ENCODE results near the gene ZNF460.
A peak's percentile ranks its signal among the peaks of the same experiment; 100 is the strongest.
"Not testable (repeated sequence)": the region's sequence is repeated elsewhere in the genome, so short reads cannot be mapped to it uniquely, and the experiment has no call there.

Gene ZNF460

DNA sequence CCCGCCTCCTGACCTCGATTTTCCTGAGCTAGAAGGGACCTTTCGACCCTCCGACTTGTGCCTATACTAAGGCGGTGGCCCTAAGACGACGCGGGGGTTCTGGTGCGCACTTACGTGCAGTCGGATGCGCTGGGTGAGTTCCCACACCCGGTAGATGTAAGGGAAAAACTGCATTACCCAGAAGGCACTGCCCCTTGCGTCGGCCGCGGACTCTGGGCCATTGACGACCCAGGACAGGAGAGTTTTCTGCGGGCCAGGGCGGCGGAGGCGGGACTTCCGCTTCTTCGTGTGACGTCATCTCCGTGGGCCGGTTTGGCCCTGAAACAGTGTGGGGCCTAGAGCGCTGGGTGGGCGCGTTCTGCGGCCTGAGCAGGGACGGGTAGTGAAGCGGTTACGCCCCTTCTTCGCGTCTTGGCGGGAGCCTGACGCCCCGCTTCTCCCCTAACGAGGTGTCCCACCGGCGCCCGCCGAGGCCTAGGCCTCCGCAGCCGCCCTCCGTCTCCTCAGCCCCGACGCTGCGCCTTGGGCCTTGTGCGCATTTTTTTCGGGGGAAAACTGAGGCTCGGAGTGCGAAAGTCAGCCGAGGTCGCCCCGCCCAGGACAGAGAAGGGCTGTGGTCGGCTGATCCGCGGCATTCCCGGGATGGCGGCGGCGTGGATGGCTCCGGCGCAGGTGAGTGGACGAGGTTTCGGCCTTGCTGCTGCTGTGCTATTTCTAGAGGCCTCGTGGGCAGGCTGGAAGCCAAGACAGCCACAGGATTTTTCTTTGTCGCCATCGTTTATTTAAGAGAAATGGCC lies at the start of gene ZNF460:
Gene ZNF460, plus strand, starts transcription at position 321 of the 797 bp plus-strand sequence. Its CDS starts 322 bp downstream, at position 643.
- peak; percentile 91 for DNase-seq (ENCODE audit: low spot score)

DNA sequence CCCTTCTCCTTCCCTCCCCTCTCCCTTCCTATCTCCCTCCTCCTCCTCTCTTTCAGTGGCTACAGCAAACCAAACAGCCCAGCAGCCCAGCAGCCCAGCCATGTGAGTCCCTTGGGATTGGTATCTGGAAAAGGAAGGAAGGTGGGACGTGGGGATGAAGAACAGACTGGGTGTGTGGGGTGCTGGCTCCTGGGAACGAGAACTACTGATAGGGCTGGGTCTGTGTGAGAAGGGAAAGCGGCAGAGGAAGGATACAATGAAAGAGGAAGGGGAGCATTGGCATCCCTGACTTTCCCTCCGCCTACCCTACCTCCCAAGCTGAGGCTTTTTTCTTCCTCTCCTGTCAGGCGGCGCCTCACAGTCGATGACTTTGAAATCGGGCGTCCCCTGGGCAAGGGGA lies 48.6 kb upstream of the ZNF460 start:
- DNase-seq (ENCODE audit: low spot score): no peak

DNA sequence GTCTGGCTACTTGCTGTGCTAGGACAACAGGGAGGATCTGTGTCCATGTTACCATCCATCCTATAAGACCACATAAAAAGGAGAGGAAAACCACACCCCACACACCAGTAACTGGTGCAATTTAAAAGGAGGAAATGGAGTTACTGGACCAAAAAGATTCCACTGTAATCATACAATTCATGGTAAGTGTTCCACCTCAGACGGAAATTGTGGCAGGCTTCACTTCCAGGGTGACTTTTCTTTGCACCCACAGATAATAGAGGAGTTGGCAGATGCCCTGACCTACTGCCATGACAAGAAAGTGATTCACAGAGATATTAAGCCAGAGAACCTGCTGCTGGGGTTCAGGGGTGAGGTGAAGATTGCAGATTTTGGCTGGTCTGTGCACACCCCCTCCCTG lies 47.1 kb upstream of the ZNF460 start:
- DNase-seq (ENCODE audit: low spot score): no peak

DNA sequence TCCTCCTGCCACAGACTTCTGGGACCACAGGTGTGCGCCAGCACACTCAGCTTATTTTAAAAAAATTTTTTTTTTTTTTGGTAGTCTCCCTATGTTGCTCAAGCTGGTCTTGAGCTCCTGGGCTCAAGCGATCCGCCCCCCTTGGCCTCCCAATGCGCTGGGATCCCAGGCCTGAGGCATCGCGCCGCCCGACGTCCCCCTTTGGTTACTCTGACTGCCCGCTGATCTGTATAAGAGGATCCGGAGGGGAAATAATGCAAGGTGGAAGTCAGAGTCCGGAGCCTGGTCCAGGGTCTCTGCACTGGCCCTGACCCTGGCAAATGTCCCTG lies 40.3 kb upstream of the ZNF460 start:
- no peak for DNase-seq (ENCODE audit: low spot score)

DNA sequence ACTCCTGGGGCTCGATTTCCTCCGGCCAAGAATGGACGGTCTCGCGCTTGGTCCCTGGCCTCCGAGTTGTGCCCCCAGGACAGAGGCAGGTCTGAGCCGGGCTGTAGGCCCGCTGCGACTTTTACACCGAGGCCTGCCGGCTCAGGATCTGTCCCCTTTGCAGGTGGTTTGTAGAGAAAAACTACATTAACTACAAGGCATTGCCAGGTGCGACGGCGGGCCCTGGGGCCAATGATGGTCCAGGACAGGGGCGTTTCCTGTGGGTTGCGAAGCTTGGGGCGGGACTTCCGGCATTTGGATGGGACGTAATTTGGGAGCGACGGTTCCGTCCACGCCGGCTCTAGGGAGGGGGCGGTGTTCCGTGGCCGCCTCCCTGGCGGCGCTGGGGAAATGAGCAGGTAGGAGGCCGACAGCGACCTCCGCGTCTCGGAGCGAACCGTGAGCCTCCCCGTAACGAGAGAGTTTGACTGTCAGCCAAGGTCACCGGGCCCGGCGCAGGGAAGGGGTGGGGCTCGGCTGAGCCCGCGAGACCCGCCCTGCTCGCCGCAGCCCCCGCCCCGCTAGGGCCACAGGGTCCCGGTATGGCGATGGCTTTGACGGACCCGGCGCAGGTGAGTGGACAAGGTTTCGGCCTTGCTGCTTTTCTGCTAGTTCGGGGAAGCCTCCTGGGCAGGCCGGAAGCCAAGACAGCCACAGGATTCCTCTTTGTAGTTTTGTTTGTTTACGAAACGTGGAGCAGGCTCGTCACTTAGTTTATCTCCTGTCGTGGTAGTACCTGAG lies 39.8 kb upstream of the ZNF460 start, which contains the start of gene ZNF805:
Gene ZNF805, plus strand, starts transcription at position 322 of the 780 bp plus-strand sequence. Its CDS starts 260 bp downstream, at position 582.
- peak; percentile 94 for DNase-seq (ENCODE audit: low spot score)

DNA sequence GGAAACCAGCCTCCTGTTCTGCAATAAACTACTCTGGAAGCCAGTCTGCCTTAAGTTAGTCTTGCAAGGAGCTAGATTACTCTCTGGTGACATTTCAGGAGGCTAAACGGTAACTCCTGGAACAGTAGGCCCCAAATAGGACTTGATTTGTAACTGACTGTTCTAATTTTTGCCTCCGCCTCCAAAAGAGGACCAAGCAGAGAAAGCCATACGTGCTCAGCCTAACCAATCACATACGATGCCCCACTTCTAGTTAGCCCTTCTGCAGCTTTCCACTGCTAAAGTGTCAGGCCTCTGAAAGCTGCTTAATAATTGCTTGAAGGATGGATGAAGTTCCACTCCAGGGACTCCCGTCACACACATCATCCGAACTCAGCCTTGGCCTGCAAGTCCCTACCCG lies 39.1 kb upstream of the ZNF460 start:
- no peak for DNase-seq (ENCODE audit: low spot score)

DNA sequence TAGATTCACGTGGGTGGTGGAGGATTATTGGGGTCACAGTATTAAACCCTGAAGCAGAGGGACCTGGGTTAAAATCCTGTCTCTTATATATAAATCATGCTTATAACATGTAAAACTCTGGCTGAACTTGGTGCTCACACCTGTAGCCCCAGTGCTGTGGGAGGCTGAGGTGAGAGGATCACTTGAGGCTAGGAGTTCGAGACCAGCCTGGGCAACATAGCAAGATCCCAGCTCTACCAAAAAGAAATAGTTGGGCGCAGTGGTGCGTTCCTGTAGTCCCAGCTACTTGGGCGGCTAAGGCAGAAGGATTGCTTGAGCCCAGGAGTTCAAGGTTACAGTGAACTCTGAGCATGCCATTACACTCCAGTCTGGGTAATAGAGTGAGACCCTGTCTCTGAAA lies 37.5 kb upstream of the ZNF460 start:
- no peak for DNase-seq (ENCODE audit: low spot score)

DNA sequence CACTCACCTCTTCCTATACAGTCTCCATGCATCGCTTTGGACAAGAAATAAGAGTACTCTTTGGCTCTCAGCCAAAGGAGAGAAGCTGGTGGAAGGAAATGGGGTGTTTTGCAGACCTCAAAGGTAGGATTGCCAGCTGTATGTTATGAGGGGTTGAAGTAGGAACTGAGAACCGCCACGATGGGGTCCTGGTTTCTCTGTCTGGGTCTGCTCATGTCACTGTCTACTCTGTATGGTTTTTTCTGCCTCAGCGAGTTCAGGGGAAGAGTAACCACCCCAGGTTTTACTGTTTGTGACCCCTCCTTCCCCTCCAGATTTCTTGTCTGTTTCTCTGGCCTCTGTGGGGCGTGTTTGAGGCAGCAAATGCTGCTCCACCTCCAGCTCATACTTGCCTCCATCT lies 35.8 kb upstream of the ZNF460 start:
- no peak for DNase-seq (ENCODE audit: low spot score)

DNA sequence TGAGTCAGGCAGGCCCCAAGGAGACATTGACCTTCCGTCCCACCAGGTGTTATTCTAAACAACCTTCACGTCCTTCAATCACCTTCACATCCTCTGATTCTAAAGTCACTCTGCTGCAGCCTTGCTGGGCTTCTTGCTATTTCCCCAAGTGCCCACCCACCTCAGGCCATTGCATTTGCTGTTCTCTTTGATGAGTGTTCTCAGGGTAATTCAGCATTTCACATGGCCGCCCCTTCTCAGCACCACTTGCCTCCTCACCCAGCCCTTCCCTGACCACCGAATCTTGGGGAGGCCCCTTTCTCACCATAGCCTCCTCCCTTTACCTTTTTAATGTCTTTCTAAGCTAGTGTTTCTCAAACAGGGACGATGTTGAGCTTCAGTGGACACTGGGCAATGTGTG lies 35.2 kb upstream of the ZNF460 start:
- no peak for DNase-seq (ENCODE audit: low spot score)

DNA sequence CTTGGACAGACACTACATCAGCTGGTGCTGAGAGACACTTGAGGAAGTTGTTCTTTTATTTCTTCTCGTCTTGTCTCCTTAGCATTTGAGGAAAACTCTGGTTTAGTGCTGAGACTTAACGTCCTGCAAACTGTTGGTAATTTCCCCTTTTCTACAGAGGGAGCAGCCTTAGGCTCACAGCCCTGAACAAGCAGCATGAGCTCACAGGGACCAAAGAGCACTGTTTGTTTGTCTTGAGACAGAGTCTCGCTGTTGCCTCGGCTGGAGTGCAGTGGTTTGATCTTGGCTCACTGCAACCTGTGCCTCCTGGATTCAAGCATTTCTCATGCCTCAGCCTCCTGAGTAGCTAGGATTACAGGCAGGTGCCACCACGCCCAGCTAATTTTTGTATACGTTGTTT lies 34.3 kb upstream of the ZNF460 start:
- no peak for DNase-seq (ENCODE audit: low spot score)

DNA sequence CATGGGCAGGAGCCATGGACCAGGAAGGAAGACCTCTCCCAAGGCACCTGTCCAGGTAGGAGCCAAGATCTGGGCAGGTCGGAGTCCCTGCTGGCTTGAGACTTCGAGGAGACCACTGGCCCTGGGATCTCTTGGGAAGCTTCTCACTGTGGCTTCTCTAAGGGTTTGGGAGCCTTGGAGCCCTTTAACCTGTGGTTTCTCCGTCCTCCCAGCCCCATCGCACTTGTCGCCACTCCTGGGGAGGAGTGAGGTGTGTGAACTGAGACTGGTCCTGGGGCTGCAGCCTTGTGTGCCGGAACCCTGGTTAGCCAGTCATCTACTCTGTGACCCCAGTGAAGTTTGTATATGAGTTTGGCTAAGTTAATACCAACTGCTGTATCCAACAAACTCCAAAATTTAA lies 31.6 kb upstream of the ZNF460 start:
- DNase-seq (ENCODE audit: low spot score): no peak

DNA sequence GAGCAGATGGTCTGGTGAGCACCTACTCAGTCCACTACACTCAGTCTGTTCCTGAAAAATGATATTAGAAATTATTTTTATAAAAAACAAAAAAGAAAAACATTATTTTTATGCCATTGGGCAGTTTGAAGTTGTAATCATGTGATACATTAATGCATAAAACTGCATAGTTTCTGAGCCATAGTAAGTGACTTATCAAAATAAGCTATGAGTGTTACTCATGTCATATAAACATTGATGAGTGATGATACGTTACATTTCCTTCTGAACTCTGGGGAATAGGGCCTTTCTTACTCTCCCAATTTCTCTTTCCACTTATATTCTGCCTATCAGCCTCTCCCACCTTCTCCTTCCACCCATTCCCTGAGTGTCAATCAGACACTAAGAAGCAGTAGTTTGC lies 31.0 kb upstream of the ZNF460 start:
- DNase-seq (ENCODE audit: low spot score): no peak

DNA sequence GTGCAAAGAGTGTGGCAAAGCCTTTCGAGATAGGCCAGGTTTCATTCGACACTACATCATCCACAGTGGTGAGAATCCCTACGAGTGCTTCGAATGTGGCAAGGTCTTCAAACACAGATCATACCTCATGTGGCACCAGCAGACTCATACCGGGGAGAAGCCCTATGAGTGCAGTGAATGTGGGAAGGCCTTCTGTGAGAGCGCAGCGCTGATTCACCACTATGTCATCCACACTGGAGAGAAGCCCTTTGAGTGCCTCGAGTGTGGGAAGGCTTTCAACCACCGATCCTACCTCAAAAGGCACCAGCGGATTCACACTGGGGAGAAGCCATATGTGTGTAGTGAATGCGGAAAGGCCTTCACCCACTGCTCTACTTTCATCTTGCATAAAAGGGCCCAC lies 26.5 kb upstream of the ZNF460 start:
- DNase-seq (ENCODE audit: low spot score): not testable (repeated sequence)

DNA sequence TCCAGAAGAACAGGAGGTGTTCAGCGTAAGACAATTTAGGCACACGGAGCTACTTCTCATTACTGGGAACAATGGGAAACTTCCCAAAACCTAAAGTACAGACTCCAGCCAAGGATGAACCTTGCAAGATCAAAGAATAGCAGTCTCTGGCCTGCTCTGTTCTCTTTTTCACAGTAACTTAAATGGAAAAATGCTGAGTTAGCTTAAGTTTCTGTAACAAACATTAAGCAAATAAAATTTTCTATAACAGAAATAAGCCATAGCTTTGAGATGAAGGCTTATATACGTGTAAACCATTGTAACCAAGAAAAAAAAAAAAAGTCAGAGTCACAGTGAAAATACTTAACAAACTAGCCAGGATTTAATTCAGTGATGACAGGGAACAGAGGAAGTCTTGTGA lies 18.2 kb upstream of the ZNF460 start:
- no peak for DNase-seq (ENCODE audit: low spot score)

DNA sequence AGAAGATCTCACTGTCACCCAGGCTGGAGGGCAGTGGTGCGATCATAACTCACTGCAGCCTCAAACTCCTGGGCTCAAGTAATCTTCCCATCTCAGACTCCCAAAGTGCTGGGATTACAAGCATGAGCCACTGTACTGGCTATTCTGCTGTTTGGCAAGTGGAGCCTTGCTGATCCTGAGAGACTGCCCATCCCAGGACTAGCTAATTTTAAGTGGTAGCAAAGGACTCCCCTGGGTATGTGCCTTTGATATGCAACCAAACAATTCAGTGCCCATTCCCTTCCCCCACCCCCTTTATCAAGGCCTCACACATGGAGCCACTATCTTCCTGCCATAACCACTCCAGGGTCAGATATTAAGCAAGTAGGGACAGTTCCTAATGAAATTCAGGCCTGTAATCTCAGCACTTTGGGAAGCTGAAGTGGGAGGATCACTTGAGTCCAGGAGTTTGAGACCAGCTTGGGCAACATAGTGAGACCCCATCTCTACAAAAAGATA lies 17.0 kb upstream of the ZNF460 start:
- no peak for DNase-seq (ENCODE audit: low spot score)

DNA sequence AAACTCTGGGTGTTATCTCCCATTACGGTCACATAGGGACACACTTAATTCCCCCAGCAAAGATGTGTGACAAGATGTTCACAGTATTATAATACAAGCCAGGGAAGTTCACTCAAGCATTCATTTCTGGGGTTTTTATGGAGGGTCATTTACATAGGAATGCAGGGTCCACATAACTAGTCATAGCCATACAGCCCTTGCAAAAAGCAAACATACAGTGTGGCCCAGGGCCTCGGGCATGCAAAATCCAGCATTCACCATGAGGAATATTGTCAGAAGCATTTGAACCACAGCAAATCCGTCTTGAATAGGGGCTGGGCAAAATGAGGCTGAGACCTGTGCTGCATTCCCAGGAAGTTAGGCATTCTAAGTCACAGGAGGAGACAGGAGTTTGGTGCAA lies 13.0 kb upstream of the ZNF460 start:
- no peak for DNase-seq (ENCODE audit: low spot score)

DNA sequence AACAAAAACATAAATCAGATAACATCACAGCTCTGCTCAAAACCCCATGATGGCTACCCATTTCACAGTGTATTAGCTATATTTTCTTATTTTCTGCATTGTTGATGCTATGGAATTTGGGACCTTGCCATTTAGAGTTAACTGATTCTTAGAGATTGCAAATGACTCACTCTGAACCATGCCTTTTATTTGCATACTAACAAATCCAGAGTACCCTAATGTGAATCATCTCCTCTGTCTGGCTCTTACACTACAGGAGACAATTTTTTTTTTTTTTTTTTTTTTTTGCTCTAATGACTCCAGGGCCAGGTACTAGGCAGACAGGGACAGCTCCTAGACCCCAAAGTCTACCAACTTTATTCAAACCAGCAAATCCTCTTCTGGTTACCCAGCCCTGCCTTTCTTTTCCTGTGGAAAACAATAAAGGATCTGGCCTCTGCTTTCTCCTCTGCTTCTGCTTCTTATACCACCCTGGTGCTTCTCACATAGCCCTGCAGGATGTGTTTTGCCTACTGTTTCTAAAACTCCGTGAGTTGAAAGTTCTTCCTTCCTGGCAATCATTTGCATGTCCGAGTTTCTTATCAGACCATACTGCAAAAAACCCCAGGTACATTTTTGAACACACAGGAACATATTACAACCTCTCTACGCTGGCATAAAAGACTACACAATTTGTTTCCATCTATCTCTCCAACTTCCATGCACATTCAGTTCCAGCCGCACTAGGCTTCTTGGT lies 10.6 kb upstream of the ZNF460 start:
- DNase-seq (ENCODE audit: low spot score): no peak

DNA sequence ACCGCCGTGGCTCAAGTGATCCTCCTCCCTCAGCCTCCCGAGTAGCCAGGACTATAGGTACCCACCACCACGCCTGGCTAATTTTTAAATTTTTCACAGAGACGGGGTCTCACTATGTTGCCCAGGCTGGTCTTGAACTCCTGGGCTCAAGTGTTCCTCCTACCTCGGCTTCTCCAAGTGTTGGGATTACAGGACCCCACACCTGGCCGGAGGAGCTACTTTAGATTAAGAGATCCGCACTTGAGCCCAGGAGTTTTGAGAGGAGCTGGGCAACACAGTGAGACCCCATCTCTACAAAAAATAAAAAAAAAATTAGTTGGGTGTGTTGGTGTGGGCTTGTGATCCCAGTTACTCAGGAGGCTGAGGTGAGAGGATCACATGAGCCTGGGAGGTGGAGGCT lies 9.0 kb upstream of the ZNF460 start:
- no peak for DNase-seq (ENCODE audit: low spot score)

DNA sequence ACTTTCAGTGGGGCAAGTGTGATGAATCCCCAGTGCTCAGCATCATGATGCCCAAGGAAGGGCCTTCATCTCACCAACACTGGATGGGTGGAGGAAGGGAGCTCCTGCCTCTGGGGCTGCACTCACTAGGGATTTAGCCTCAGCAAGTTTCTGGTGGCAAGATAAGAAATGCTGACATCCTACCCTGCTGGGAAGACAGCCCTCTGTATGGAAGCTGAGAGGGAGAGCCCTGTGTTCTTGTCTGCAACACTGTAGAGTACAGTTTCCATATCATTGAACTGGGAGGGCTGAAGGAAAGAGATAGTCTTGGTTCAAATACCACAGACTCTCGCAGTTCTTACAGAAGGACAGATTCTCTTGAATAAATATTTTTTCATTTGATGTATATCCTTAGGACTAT lies 7.3 kb upstream of the ZNF460 start:
- no peak for DNase-seq (ENCODE audit: low spot score)

DNA sequence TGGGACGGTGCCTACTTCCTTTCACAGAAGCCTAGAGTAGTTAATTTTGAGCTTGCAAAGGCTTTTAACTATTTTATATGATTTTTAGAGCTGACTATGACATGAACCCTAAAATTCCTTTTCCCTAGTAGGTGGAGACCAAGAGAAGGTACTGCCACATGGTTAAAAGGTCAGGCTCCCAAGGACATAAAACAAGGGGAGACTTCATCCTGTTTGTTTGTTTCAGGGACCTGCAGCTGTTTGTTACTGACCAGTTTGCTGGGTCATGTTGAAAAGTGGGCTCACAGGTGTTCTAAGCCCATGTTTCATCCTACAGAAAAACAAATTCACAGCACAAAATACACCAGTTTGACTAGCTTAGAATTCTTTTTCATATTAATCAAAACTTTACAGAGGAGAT lies 3.9 kb upstream of the ZNF460 start:
- DNase-seq (ENCODE audit: low spot score): no peak

DNA sequence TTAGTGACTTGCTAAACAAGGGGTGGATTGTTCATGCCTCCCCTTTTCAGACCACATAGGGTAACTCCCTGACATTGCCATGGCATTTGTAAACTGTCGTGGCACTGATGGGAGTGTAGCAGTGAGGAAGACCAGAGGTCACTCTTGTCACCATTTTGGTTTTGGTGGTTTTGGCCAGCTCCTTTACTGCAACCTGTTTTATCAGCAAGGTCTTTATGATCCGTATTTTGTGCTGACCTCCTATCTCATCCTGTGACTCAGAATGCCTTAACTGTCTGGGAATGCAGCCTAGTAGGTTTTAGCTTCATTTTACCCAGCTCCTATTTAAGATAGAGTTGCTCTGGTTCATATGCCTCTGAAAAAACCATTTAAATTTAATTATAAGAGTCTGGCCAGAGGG lies 1.8 kb upstream of the ZNF460 start:
- DNase-seq (ENCODE audit: low spot score): not testable (repeated sequence)

DNA sequence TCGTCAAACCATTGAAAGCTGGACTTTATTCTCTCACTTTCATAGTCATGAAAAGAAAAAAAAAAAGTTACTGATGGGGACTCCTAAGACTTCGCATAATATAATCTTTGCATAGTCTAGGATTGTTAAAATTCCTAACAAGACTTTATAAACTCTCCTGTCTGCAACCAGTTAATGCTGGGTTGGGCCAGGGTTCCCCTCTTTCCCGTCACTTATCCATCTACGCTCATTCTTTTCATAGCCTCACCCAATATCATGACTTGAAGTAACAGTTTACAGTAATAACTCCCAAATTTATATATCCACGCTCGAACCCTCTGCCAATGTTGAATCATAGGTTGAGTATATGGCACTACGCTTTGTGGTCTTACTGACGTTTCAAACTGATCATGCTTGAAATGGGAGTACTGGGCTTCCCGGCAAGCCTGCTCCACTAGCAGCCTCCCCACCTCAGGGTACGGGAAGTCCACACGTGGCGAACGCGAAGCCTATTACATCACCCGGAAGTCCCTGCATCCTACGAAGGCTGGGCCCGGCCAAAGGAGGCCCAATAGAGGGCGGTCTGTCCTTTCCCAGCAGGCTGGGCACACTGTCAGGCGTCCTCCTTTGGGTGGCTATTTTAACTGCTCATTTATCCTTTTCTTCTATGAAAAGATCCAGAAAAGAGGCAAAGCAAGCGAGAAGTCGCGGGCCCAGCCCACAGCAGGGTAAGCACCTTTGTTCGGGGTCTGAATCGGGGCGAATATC lies 694 bp upstream of the ZNF460 start:
- peak; percentile 95 for DNase-seq (ENCODE audit: low spot score)
